ENCODE results near the gene PRXL2B. TPM values are rescaled to one million over a fixed set of nuclear protein-coding genes. Genes with fewer than 3 reads are reported as not detected.

The PRXL2B gene
- total RNA-seq, 1 donor: 15.1 TPM

GRCh38 chr1:2638466-2639115, 52.0 kb downstream of the PRXL2B start:
- TF ChIP-seq CTCF (IDR thresholded peaks at IDR 0.05; ENCODE audit: insufficient read depth, low read depth, low read length): no peak
- no peak for DNase-seq (ENCODE audit: low read depth)
- no peak overlapping the region for H3K4me3 ChIP-seq (ENCODE audit: low read depth, low read length)

- no peak for DNase-seq (ENCODE audit: low read depth)
- H3K4me3 ChIP-seq (ENCODE audit: low read depth, low read length): no peak overlapping the region
- TF ChIP-seq CTCF (IDR thresholded peaks at IDR 0.05; ENCODE audit: insufficient read depth, low read depth, low read length): no peak
Observed at GRCh38 chr1:2639203-2639602, 52.6 kb downstream of the PRXL2B start.

- no peak overlapping the region for H3K4me3 ChIP-seq (ENCODE audit: low read depth, low read length)
- no peak for DNase-seq (ENCODE audit: low read depth)
- TF ChIP-seq CTCF (IDR thresholded peaks at IDR 0.05; ENCODE audit: insufficient read depth, low read depth, low read length): no peak
Observed at GRCh38 chr1:2639607-2640521, 53.3 kb downstream of the PRXL2B start.

- H3K4me3 ChIP-seq (ENCODE audit: low read depth, low read length): no peak overlapping the region
- DNase-seq (ENCODE audit: low read depth): no peak
- no peak for TF ChIP-seq CTCF (IDR thresholded peaks at IDR 0.05; ENCODE audit: insufficient read depth, low read depth, low read length)
Observed at GRCh38 chr1:2640626-2641025, 54.0 kb downstream of the PRXL2B start.

Other genes starting within 250 kb of the PRXL2B start
- 6.1 and 9.5 TPM in 2 replicates for gene MORN1, start 195.2 kb upstream of the PRXL2B start, total RNA-seq
- gene RER1, start 194.9 kb upstream of the PRXL2B start, total RNA-seq: 77.6 and 94.1 TPM in 2 replicates
- 28.9 and 34.1 TPM in 2 replicates for gene PEX10, start 174.2 kb upstream of the PRXL2B start, total RNA-seq
- gene PLCH2, start 110.5 kb upstream of the PRXL2B start, total RNA-seq: under 0.01 TPM in 2 replicates
- 23.8 and 27.6 TPM in 2 replicates for gene PANK4, start 60.2 kb upstream of the PRXL2B start, total RNA-seq
- under 0.01 TPM in 1 of 2 replicates, not detected in the other for gene HES5, start 56.5 kb upstream of the PRXL2B start, total RNA-seq
- 17.7 and 24.5 TPM in 2 replicates for gene TNFRSF14, start 30.4 kb upstream of the PRXL2B start, total RNA-seq
- under 0.01 and 0.64 TPM in 2 replicates for gene MMEL1, start 46.2 kb downstream of the PRXL2B start, total RNA-seq
- 0.32 and 0.43 TPM in 2 replicates for gene TTC34, start 214.9 kb downstream of the PRXL2B start, total RNA-seq

Measured in fibroblast of villous mesenchyme (primary cell).